Neural progenitor cell (in vitro differentiated cells): ENCODE results near the gene RELN. TPM values are rescaled to one million over a fixed set of nuclear protein-coding genes. Genes with fewer than 3 reads are reported as not detected.

Experiments
- DNase-seq: peaks from one replicate; pipeline ENCODE4 v3.0.0-alpha.2; 2016; ENCODE audit warnings: low spot score
- H2AFZ ChIP-seq: fragments of 200-600 bp; sonication (generic); replicated peaks from 2 replicates; pipeline ENCODE4 v1.6.1; 2016; ENCODE audit warnings: antibody characterized with exemption
- H3F3A ChIP-seq: fragments of 200-600 bp; sonication (generic); 2 replicates; pipeline ENCODE4 v1.6.1; 2016; ENCODE audit warnings: antibody characterized with exemption, low read depth
- H3K27ac ChIP-seq: fragments of 200-600 bp; sonication (generic); 2 replicates; pipeline ENCODE4 v1.5.1; 2016; ENCODE audit warnings: mild to moderate bottlenecking
- H3K27me3 ChIP-seq: fragments of 200-600 bp; sonication (generic); 2 replicates; pipeline ENCODE4 v1.6.1; 2016; ENCODE audit warnings: mild to moderate bottlenecking, moderate library complexity
- H3K36me3 ChIP-seq: fragments of 200-600 bp; sonication (generic); 2 replicates; pipeline ENCODE4 v1.5.1; 2016
- H3K4me1 ChIP-seq: fragments of 200-600 bp; sonication (generic); 2 replicates; pipeline ENCODE4 v1.6.1; 2016; ENCODE audit warnings: mixed run types
- H3K4me2 ChIP-seq: fragments of 200-600 bp; sonication (generic); 2 replicates; pipeline ENCODE4 v1.6.1; 2016
- H3K4me3 ChIP-seq: fragments of 200-600 bp; sonication (generic); 2 replicates; pipeline ENCODE4 v1.5.1; 2016
- H3K79me2 ChIP-seq: fragments of 200-600 bp; sonication (generic); 2 replicates; pipeline ENCODE4 v1.6.1; 2016; ENCODE audit warnings: low read depth
- H3K9ac ChIP-seq: fragments of 200-600 bp; sonication (generic); 2 replicates; pipeline ENCODE4 v1.6.1; 2016
- H3K9me3 ChIP-seq: fragments of 200-600 bp; sonication (generic); 2 replicates; pipeline ENCODE4 v1.5.1; 2016; ENCODE audit warnings: low read depth
- H4K20me1 ChIP-seq: fragments of 200-600 bp; sonication (generic); 2 replicates; pipeline ENCODE4 v1.6.1; 2016; ENCODE audit warnings: low read depth
- H3K27ac Mint-ChIP-seq: 3 replicates; pipeline ENCODE4 v1.8.0; 2021; ENCODE audit warnings: mixed read lengths
- H3K27me3 Mint-ChIP-seq: 2 replicates; pipeline ENCODE4 v1.8.0; 2022; ENCODE audit warnings: low read depth, mild to moderate bottlenecking, inconsistent platforms, moderate library complexity, mixed read lengths; ENCODE audit not compliant: insufficient read depth
- H3K36me3 Mint-ChIP-seq: 3 replicates; pipeline ENCODE4 v1.8.0; 2021; ENCODE audit warnings: mixed read lengths
- H3K4me1 Mint-ChIP-seq: 3 replicates; pipeline ENCODE4 v1.8.0; 2021; ENCODE audit warnings: mixed read lengths
- H3K4me3 Mint-ChIP-seq: 3 replicates; pipeline ENCODE4 v1.8.0; 2021; ENCODE audit warnings: mild to moderate bottlenecking, moderate library complexity, mixed read lengths
- H3K9me3 Mint-ChIP-seq: 3 replicates; pipeline ENCODE4 v1.8.0; 2020; ENCODE audit warnings: mixed read lengths
- EZH2 ChIP-seq: fragments of 200-600 bp; sonication (generic); IDR thresholded peaks from 2 replicates; pipeline ENCODE4 v1.6.1; 2017; ENCODE audit warnings: antibody characterized with exemption, mild to moderate bottlenecking, moderate library complexity
- EZH2phosphoT487 ChIP-seq: fragments of 200-600 bp; sonication (generic); IDR thresholded peaks from 2 replicates; pipeline ENCODE4 v1.6.1; 2017; ENCODE audit warnings: antibody characterized with exemption
- total RNA-seq: library from RNA; depleted of rRNA; stranded (reverse); fragments of >200 nt; gene quantifications from 2 replicates; pipeline ENCODE4 v1.2.3, GENCODE V29; 2015; ENCODE audit warnings: low replicate concordance
- TF ChIP-seq, protein P1 (sequence below): fragments of 200-600 bp; sonication (generic); IDR thresholded peaks from 2 replicates; pipeline ENCODE4 v1.5.1; 2017; ENCODE audit warnings: antibody characterized with exemption, mild to moderate bottlenecking

The RELN gene
- total RNA-seq, 1 donor from 2014 or later = 0.02 TPM

DNA sequence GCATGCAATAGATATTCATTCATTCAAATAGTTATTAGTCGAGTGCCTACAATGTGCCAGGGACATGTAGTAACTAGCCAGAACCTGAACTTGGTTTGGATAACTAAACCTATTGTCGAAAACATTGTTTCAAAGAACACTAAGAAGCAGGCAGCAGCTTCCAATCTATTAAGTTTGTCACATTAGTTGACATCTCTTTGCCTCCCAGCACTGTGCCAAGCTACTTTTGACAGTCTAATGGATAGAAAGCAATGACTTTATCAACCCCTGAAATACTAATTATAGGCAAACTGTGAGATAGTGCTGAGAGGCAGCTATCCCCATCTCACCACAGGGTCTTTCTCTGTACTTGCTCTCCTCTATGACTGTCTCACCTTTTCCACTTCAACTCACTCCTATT, 22.4 kb upstream of the RELN start:
- H3K79me2 ChIP-seq = no peaks in the 10 kb centered on the region
- Mint-ChIP-seq H3K36me3 (no peaks in the 10 kb centered on the region), H3K9me3 (no peaks in the 10 kb centered on the region), H3K4me1 (peaks cover 6% of the 10 kb centered on the region), H3K4me3 (no peak overlapping the region), H3K27ac (no peak overlapping the region), H3K27me3 (no peaks in the 10 kb centered on the region)
- H3K4me3 ChIP-seq = no peak overlapping the region
- no peak overlapping the region for H2AFZ ChIP-seq
- no peak overlapping the region for H3K9ac ChIP-seq
- no peaks in the 10 kb centered on the region for H3K9me3 ChIP-seq
- H3K27me3 ChIP-seq = no peaks in the 10 kb centered on the region
- no peaks in the 10 kb centered on the region for H4K20me1 ChIP-seq
- no peaks in the 10 kb centered on the region for H3K36me3 ChIP-seq
- TF ChIP-seq, protein P1, sequence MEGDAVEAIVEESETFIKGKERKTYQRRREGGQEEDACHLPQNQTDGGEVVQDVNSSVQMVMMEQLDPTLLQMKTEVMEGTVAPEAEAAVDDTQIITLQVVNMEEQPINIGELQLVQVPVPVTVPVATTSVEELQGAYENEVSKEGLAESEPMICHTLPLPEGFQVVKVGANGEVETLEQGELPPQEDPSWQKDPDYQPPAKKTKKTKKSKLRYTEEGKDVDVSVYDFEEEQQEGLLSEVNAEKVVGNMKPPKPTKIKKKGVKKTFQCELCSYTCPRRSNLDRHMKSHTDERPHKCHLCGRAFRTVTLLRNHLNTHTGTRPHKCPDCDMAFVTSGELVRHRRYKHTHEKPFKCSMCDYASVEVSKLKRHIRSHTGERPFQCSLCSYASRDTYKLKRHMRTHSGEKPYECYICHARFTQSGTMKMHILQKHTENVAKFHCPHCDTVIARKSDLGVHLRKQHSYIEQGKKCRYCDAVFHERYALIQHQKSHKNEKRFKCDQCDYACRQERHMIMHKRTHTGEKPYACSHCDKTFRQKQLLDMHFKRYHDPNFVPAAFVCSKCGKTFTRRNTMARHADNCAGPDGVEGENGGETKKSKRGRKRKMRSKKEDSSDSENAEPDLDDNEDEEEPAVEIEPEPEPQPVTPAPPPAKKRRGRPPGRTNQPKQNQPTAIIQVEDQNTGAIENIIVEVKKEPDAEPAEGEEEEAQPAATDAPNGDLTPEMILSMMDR = no peak
- TF ChIP-seq EZH2phosphoT487 (no peak), EZH2 (no peak)
- H3K4me2 ChIP-seq = no peak overlapping the region
- H3K4me1 ChIP-seq = no peaks in the 10 kb centered on the region
- DNase-seq = no peak
- no peak overlapping the region for H3K27ac ChIP-seq
- H3F3A ChIP-seq = no peaks in the 10 kb centered on the region

DNA sequence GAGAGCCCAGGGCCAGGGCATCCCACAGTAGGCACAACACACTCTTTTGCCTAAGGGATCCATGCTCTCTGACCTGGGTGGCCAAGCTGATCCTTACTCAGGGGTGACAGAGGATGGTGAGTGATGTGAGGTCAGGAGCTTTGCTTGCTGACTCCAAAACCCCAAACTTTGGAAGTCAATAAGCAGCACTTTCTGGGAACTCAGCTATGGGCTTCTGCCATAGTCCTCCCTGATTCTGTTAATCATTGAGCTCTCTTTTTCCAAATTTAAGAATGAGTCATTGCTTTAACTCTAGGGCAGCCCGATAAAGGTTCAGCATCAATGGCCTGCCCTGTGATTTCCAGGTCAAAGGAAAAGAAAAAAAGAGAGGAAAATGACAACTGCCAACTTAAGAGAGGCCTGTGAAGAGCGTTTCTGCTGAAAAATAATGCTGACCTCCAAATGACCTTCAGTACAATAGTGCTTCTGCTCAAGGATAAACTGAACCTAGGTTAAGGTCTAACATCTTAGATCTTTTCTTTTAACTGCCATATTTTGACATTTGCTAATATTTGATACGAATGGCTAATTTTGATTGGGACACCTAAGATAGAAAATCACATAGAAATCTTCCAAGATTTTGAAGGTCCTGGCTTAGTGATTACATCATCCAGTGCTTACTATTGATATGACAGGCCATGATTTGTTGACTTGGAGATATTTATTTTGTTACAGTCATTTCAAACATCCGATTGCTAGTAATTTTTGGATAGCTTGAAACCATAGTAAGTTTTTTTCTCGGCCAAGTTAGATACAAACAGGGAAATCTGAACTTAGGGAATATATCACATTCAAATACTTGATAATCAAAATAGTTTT, 20.8 kb upstream of the RELN start:
- H3K9ac ChIP-seq = no peak overlapping the region
- no peaks in the 10 kb centered on the region for H3K9me3 ChIP-seq
- Mint-ChIP-seq H3K36me3 (no peaks in the 10 kb centered on the region), H3K27ac (no peak overlapping the region), H3K4me3 (no peak overlapping the region), H3K27me3 (no peaks in the 10 kb centered on the region), H3K4me1 (peaks cover 6% of the 10 kb centered on the region), H3K9me3 (no peaks in the 10 kb centered on the region)
- H3K4me3 ChIP-seq = no peak overlapping the region
- no peaks in the 10 kb centered on the region for H3K27me3 ChIP-seq
- H3K4me2 ChIP-seq = no peak overlapping the region
- H2AFZ ChIP-seq = no peak overlapping the region
- H3F3A ChIP-seq = no peaks in the 10 kb centered on the region
- H4K20me1 ChIP-seq = no peaks in the 10 kb centered on the region
- no peak for TF ChIP-seq EZH2phosphoT487
- TF ChIP-seq EZH2 = no peak
- TF ChIP-seq, protein P1 = no peak
- no peaks in the 10 kb centered on the region for H3K4me1 ChIP-seq
- H3K36me3 ChIP-seq = no peaks in the 10 kb centered on the region
- H3K27ac ChIP-seq = no peak overlapping the region
- no peaks in the 10 kb centered on the region for H3K79me2 ChIP-seq
- DNase-seq = no peak

DNA sequence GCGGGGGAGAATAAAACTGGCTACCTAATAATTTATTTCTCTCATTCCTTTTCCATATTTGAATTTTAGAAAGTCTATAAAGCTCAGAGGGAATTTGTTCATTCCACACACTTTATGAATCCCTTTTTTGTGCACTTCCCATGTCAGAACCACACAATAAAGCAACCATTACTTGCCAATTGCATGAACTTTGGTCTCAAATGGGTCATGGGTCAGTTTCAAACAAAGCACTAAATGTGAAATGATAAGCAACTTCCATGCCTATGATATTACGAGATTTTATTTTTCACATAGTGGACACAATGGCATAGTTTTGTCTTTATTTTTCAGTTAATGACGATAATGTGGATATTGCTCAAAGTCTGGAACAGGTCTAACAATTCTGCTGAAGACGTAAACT, 18.6 kb upstream of the RELN start:
- no peak overlapping the region for H3K27ac Mint-ChIP-seq
- Histone ChIP-seq H4K20me1 (no peaks in the 10 kb centered on the region), H3K4me2 (no peak overlapping the region), H3K79me2 (no peaks in the 10 kb centered on the region), H3K27ac (no peak overlapping the region), H3K36me3 (no peaks in the 10 kb centered on the region), H3K9me3 (no peaks in the 10 kb centered on the region), H3K9ac (no peak overlapping the region), H3K27me3 (no peaks in the 10 kb centered on the region), H3F3A (no peaks in the 10 kb centered on the region), H3K4me3 (no peak overlapping the region), H2AFZ (no peak overlapping the region), H3K4me1 (no peaks in the 10 kb centered on the region)
- TF ChIP-seq EZH2phosphoT487 (no peak), EZH2 (no peak)
- TF ChIP-seq, protein P1 = no peak
- H3K36me3 Mint-ChIP-seq = no peaks in the 10 kb centered on the region
- no peaks in the 10 kb centered on the region for H3K27me3 Mint-ChIP-seq
- H3K4me1 Mint-ChIP-seq = peaks cover 9% of the 10 kb centered on the region
- H3K9me3 Mint-ChIP-seq = no peaks in the 10 kb centered on the region
- DNase-seq = no peak
- H3K4me3 Mint-ChIP-seq = no peak overlapping the region
